ENCODE results near the gene PDCD2. TPM values are rescaled to one million over a fixed set of nuclear protein-coding genes. Genes with fewer than 3 reads are reported as not detected.
A peak's percentile ranks its signal among the peaks of the same experiment; 100 is the strongest.

PDCD2 gene
- total and polyA plus RNA-seq, 9 of the 15 experiments (the other 6 are each of a cell fraction or from before 2014, with no cell fraction given), result 67.3 to 430 (median 318) TPM

GRCh38 chr6:170529839-170530469, 54.5 kb downstream of the PDCD2 start (continued):
- TF ChIP-seq ZNF277 (CRISPR knock-in tag; IDR thresholded peaks at IDR 0.05; ENCODE audit: borderline replicate concordance), result no peak
- TF ChIP-seq ZNF511 (CRISPR knock-in tag; IDR thresholded peaks at IDR 0.05), result 0 out of 2 replicates have a peak, but pooled peaks have one; percentile 32
- TF ChIP-seq ZNF143 (CRISPR knock-in tag; IDR thresholded peaks at IDR 0.05), result no peak
- no peak for TF ChIP-seq BCLAF1 (IDR thresholded peaks at IDR 0.05; ENCODE audit: borderline replicate concordance in 1 of 2, control insufficient read depth in 1 of 2, low read depth in 2 of 2, low read length in 1 of 2)
- TF ChIP-seq SREBF1 (IDR thresholded peaks at IDR 0.05; ENCODE audit: borderline replicate concordance, low read depth, low read length), result no peak
- no peak for TF ChIP-seq ZBTB26 (CRISPR knock-in tag; IDR thresholded peaks at IDR 0.05)
- TF ChIP-seq TRIM24 (IDR thresholded peaks at IDR 0.05), result no peak
- TF ChIP-seq ILK (tag; IDR thresholded peaks at IDR 0.05; ENCODE audit: borderline replicate concordance, low read depth), result no peak
- TF ChIP-seq ZNF445 (CRISPR knock-in tag; IDR thresholded peaks at IDR 0.05; ENCODE audit: low read depth), result no peak
- no peak for TF ChIP-seq MEIS2 (IDR thresholded peaks at IDR 0.05; ENCODE audit: partially characterized antibody)
- no peak for TF ChIP-seq MECOM (CRISPR knock-in tag; IDR thresholded peaks at IDR 0.05)
- no peak for TF ChIP-seq ETV6 (IDR thresholded peaks at IDR 0.05; ENCODE audit: borderline replicate concordance in 1 of 2, low read depth in 2 of 2, low read length in 1 of 2)
- TF ChIP-seq ETV6 (CRISPR knock-in tag; IDR thresholded peaks at IDR 0.05; ENCODE audit: borderline replicate concordance), result no peak
- no peak for TF ChIP-seq RBM25 (IDR thresholded peaks at IDR 0.05; ENCODE audit: low read depth, low read length, severe bottlenecking)
- no peak for TF ChIP-seq MAX (CRISPR knock-in tag; IDR thresholded peaks at IDR 0.05)
- no peak for TF ChIP-seq DPF2 (IDR thresholded peaks at IDR 0.05)
- no peak for TF ChIP-seq KLF1 (tag; IDR thresholded peaks at IDR 0.05)
- TF ChIP-seq CREM (IDR thresholded peaks at IDR 0.05; ENCODE audit: low read depth), result 0 out of 2 replicates have a peak, but pooled peaks have one; percentile 32
- TF ChIP-seq SRSF9 (IDR thresholded peaks at IDR 0.05; ENCODE audit: borderline replicate concordance, low read depth, low read length), result no peak
- no peak for TF ChIP-seq ARNT (IDR thresholded peaks at IDR 0.05)
- TF ChIP-seq ELF4 (CRISPR knock-in tag; IDR thresholded peaks at IDR 0.05), result no peak
- TF ChIP-seq NR2C2 (CRISPR knock-in tag; IDR thresholded peaks at IDR 0.05), result no peak
- no peak for TF ChIP-seq NR2C2 (tag; IDR thresholded peaks at IDR 0.05)

All from K562 (cell line).